Gastrocnemius medialis (tissue), 4 donors: ENCODE data around the gene HIVEP3.

Experiments
- CTCF ChIP-seq, 5 experiments: fragments of 450-650 bp in 3 of 5; fragments of 200-600 bp in 2 of 5; sonication (generic) in 2 of 5; IDR thresholded peaks in 4 of 5; conservative IDR thresholded peaks in 1 of 5; 1 replicate in 4 of 5; 2 replicates in 1 of 5; pipeline ENCODE4 v1.5.1; 2016 to 2019; ENCODE audit warnings: antibody characterized with exemption in 5 of 5, mild to moderate bottlenecking in 3 of 5, moderate library complexity in 3 of 5
- POLR2A ChIP-seq, 2 donors: fragments of 450-650 bp; IDR thresholded peaks; one replicate each; pipeline ENCODE4 v1.6.1; 2017; ENCODE audit warnings: antibody characterized with exemption in 2 of 2, mild to moderate bottlenecking in 2 of 2, moderate library complexity in 2 of 2

- TF ChIP-seq CTCF (IDR thresholded peaks at IDR 0.05 in 4 of 5, conservative IDR thresholded peaks at IDR 0.05 in 1 of 5) (no peak), POLR2A (IDR thresholded peaks at IDR 0.05) (no peak)
Measured at GRCh38 chr1:41478118-41478748, 440.5 kb downstream of the HIVEP3 start.
